GM21515 (cell line): ENCODE results near the gene SYCP2L.
"Not testable (repeated sequence)": the region's sequence is repeated elsewhere in the genome, so short reads cannot be mapped to it uniquely, and the experiment has no call there.

Source experiments
- ATAC-seq: cut with Tn5 transposase; IDR thresholded peaks from one replicate; pipeline ENCODE4 v1.9.1; 2021; ENCODE audit not compliant: unreplicated experiment

Gene SYCP2L

DNA sequence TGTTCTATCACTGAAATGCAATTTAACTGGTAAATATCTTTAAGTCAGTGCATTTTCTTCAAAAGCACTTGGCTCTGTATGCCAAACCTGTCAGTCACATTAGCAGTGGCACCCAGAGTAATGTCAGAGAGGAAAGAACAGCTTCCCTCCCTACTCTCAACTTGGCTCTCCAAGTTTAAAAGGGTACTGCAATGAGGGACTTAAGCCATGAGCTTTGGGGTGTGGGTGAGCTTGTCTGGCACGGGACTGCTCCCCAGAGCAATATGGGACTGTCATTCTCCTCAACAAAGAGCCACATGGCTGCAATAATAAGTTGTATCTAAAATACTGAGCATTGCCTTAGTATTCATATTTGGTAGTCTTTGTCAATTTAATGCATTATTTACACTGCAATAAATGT is 9.0 kb upstream of the SYCP2L start:
- no peak for ATAC-seq

DNA sequence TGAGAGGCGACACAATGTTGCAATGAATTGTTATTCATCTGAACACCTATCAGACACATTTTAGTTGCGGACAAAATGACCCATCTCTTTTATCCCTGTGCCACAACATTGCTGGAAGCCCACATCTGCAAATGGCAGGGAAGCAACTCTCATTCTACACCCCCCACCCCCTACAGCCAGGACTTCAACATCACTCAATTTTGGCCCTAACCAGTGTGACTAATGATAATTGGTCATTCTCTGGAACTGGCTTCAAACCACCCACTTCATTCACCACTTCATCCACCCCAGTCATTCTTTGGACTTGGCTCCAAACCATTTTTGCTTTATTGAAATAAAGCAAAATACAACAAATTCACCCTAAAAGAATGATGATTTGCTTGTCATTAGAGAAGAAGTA is 6.5 kb upstream of the SYCP2L start:
- no peak for ATAC-seq

DNA sequence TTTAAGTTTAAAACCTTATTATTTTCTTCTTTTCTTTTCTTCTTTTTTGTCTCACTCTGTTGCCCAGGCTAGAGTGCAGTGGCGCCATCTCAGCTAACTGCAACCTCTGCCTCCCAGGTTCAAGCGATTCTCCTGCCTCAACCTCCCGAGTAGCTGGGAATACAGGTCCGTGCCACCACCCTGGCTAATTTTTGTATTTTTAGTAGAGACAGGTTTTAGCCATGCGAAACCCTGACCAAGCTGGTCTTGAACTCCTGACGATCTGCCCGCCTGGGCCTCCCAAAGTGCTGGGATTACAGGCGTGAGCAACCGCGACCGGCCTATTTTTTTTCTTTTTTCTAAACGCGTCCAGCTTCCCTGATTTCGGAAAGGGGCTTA is 4.6 kb upstream of the SYCP2L start:
- not testable (repeated sequence) for ATAC-seq

DNA sequence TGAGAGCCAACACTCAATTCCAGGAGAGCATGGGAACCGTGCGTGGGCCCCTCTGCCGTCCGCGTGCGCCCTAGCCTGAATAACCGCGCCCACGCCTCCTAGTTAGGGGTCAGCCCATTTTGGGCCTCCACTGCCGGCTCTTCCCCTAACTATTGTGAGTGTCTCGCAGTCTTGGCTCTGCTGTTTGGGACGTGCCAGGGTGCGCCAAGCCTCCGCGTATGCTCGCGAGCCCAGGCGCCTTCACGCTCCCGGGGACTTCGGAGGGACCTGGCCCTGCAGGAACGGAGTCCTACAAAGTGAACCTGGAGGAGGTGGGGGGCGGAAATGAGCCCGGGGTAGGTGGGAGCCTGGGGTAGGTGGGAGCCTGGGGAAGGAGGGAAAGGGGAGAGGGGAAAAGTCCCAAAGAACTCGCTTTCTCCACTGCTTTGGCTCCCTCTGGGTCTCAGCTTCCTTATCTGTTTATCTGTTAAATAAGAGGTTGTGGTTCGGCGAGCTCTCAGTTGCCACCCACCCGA is 4.1 kb upstream of the SYCP2L start:
- ATAC-seq = no peak

DNA sequence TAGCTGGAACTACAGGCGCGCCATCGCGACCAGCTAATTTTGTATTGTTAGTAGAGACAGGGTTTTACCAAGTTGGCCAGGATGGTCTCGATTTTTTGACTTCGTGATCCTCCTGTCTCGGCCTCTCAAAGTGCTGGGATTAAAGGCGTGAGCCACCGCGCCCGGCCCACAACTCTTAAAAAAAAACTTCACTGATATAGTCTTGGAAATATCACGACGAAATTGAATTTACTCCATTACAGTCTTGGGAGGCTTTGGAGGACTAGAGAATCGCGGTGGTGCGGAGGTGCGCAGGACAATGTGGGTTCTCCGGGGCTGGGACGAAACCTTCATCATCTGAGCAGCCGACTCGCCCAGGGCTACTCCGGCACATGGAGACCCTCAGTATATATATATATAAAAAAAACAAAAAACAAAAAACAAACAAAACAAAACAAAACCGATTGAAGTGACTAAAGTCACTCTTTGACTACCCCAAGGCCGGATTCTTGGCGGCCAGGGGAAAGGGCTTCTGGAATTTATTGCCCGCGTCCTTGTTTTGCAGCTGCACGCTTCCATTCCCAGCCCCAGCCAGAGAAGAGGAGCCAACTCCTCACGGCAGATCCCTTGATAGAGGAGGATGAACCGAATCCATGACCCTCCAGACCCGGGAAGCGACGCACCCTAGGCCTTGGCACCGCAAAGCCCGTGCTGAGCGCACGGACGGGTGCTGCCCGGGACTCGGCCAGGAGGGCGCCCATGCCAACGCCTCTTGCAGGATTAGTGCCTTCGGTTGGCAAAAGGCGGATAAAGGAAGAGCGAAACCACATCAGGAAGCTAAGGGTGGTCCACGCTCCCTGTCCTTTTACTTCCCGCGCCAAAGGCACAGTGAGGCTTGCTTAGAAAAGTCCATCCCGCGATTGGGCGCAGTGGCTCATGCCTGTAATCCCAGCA is 3.3 kb upstream of the SYCP2L start:
- ATAC-seq = no peak

DNA sequence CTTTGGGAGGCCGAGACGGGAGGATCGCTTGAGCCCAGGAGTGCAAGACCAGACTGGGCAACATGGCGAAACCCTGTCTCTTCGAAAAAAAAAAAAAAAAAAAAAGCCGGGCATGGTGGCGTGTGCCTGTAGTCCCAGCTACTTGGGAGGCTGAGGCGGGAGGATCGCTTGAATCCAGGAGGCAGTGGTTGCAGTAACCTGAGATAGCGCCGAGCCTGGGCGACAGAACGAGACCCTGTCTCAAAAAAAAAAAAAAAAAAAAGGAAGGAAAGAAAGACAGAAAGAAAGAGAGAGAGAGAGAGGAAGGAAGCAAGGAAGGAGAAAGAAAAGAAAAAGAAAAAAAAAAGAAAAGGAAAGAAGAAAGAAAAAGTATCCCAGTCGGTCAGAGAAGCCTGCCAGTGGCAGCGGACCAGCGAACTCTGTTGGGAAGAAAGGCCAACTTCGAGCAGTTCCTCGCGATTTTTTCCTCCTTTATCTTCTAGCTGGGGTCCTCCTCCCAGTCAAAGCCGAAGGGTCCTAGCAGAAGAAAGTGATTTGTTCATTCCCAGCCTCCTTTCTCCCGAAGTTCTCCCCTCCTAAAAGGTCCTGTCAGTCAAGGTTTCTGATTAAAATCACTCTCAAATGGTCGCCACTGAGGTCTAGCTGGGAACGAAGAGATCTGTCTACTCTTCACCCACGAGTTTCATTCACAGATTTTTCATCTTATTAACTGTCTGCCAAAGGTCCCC is 2.4 kb upstream of the SYCP2L start:
- ATAC-seq = no peak

DNA sequence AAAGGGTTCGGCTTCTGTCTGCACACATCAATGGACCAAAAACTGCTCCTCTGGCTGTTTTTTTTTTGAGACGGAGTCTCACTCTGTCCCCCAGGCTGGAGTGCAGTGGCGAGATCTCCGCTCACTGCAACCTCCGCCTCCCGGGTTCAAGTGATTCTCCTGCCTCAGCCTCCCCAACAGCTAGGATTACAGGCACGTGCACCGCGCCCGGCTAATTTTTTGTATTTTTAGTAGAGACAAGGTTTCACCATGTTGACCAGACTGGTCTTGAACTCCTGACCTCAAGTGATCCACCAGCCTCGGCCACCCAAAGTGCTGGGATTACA is 524 bp upstream of the SYCP2L start:
- not testable (repeated sequence) for ATAC-seq

DNA sequence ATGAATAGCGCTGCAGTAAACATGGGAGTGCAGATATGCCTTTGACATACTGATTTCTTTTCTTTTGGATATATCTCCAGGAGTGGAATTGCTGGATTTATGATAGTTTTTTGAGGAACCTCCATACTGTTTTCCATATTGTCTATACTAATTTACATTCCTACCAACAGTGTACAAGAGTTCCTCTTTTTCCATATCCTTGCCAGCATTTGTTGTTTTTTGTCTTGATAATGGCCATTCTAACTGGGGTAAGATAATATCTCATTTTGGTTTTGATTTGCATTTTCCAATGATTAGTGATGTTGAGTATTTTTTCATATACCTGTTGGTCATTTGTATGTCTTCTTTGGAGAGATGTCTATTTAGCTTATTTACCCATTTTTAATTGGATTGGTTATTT is 3.3 kb downstream of the SYCP2L start:
- ATAC-seq = no peak

DNA sequence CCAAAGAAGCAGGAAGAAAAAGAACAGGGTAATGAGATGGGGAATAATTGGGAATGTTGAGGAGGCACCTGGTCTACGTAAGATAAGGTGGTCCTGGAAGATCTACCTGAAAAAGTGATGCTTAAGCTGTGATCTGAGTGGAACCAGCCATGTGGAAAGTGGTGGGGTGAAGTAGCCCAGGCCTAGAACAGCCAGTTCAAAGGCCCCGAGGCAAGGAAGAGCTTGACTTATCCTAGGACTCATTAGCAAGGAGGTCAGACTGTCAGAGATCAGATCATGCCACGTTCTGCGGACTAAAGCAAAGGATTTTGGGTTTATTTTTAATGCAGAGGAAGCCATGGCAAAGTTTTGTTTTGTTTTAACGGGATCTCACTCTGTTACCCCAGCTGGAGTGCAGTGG is 5.1 kb downstream of the SYCP2L start:
- no peak for ATAC-seq

DNA sequence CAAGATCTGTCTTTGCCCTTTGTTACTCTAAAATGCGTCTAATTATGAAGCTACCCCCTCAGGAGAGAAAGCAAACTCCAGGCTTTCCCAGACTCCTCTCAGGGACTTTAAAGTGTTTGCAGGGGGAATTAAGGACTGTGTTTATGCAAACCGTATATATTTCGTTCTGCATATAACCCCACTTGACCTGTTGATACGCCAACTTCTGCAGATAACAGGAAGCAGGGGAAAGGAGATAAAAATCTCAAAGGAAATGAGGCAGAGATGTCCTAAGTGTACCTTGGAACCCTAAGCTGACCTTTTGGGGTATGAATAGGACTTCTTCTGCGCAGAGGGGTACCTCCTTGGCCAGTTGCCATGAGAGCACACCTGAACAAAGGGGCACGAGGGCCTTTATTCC is 8.1 kb downstream of the SYCP2L start:
- ATAC-seq = no peak

DNA sequence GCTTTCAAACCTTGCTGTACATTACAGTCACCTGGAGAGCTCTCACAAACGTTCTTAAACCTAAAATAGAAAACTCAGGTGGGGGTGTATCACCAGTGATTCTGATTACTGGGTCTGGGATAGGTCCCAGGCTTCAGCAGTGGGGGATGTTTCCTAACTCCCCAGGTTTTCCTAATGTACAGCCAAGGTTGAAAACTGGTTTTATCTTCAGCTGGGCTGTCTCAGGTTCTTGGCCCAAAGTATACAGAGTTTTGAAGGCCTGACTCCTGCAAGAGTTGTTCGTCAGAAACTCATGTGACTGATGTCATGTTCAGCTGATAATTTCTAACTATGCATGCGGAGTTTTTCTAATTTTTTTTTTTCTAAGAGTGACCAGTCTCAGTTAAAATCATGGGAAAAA is 9.8 kb downstream of the SYCP2L start:
- no peak for ATAC-seq

DNA sequence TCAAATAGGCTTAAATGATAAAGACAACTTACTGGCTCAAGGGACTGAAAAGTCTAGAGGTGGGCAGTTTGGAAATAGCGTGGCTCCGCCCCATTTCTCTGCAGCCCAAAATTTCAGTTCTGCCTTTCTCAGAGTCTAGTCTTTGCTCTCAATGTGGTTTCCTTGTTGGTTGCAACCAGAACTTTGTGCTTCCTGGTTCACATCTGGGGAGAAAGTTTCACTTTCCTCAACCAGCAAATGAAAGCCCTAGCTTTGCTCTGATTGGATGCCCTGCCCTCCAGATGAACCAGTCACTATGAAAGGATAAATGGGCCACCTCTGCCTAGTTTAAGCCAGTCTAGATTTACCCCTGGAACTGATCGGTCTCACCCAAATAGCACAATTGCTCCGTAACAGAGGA is 14.9 kb downstream of the SYCP2L start:
- ATAC-seq = peak; percentile 97

DNA sequence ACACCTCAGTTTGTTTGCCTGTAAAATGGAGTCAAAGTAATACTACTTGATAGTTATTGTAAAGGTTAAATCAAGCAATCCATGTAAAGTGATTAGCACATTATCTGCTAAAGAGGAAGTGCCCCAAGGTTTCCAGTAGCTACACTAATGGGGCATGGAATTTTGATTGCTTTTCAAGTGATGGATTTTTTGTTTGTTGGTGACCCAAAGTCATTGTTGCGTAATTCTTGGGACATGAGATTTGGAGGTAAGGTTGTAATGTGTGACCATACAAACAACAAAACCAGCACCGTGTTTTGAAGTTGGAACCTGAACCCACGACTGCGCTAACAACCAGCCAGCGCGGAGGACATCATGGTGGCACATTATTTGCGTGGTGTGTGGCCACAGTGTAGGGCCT is 17.2 kb downstream of the SYCP2L start:
- ATAC-seq = no peak

DNA sequence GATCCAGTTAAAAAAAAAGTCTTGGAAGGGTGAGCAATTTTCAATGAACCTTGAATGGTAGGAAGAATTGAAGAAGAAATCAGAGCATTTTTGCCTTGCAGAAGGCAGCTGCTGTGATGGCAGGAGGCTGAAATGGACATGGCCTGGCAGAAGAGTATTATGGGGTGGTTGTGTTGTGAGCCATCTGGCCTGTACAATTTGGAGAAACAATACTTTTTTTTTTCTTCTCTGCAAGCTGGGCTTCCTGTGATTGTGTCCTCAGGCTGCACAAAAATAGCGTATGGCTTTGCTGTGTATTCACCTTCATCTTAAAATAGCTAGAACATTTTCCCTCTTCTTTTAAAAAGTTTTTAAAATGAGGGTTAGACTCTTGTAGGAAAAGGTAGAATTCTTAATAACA is 21.4 kb downstream of the SYCP2L start:
- ATAC-seq = no peak

DNA sequence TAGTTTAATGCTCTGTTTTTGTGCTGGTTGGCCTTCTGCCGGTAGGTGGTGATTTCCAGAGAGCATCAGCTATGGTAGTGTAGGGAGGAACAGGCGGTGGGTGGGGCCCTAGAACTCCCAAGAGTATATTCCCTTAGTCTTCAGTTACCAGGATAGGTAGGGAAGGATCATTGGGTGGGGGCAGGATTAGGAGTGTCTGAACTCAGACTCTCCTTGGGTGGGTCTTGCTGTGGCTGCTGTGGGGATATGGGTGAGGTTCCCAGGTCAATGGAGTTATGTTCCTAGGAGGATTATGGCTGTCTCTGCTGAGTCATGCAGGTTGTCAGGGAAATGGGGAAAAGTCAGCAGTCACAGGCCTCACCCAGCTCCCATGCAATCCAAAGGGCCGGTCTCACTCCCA is 32.7 kb downstream of the SYCP2L start:
- ATAC-seq = not testable (repeated sequence)

DNA sequence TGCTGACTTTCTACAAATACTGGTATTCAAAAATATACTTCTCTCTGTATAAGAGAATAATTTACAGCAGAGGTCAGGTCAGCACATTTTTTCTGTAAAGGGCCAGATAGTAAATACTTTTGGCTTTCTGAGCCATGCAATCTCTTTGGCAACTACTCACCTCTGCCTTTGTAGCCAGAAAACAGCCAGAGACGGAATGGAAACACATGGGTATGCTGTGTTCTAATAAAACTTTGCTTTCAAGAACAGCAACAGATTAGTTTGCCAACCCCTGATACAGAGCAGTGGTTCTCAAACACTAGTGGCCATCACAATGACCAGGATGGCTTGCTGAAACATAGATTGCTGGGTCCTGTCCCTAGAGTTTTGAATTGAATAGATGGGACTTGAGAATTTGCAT is 46.3 kb downstream of the SYCP2L start:
- ATAC-seq = no peak

DNA sequence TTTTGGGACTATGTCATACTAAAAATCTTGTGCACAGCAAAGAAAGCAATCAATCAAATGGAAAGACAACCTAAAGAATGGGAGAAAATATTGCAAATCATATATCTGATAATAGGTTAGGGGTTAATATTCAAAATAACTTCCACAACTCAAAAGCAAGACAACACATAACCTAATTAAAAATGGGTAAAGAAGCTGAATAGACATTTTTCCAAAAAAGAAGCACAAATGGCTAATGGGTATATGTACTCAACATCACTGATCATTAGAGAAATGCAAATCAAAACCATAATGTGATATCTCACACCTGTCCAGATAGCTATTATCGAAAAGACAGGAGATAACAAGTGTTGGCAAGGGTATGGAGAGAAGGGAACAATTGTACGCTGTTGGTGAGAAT is 53.0 kb downstream of the SYCP2L start:
- no peak for ATAC-seq

DNA sequence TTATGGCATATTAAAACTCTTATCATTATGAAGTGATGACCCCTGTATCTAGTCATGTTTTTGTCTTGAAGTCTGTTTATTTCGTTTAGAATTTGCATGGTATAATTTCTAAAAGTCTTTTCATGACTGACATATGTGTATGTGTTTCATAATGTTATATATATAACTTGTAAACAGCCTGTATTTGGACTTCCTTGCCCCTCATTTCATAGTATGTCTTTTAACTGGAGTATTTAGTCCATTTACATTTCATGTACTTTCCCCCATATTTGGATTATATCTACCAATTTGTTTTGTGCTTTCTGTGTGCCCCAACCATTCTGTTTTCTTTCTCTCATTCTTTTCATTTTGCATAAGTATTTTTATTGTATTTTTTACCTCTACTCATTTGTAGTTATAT is 59.0 kb downstream of the SYCP2L start:
- ATAC-seq = no peak

DNA sequence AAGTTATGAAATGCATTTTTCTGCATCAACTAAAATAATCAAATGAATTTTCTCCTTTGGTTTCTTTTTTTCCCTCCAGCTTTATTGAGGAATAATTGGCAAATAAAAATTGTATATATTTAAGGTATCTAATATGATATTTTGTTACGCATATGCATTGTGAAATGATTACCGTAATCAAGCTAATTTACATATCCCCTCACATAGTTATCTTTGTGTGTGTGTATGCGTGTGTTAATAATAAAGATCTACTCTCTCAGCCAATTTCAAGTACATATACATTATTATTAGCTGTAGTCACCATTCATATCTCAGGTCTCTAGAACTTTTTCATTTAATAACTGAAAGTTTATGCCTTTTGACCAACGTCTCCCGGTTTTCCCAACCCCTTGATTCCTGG is 61.1 kb downstream of the SYCP2L start:
- ATAC-seq = no peak

DNA sequence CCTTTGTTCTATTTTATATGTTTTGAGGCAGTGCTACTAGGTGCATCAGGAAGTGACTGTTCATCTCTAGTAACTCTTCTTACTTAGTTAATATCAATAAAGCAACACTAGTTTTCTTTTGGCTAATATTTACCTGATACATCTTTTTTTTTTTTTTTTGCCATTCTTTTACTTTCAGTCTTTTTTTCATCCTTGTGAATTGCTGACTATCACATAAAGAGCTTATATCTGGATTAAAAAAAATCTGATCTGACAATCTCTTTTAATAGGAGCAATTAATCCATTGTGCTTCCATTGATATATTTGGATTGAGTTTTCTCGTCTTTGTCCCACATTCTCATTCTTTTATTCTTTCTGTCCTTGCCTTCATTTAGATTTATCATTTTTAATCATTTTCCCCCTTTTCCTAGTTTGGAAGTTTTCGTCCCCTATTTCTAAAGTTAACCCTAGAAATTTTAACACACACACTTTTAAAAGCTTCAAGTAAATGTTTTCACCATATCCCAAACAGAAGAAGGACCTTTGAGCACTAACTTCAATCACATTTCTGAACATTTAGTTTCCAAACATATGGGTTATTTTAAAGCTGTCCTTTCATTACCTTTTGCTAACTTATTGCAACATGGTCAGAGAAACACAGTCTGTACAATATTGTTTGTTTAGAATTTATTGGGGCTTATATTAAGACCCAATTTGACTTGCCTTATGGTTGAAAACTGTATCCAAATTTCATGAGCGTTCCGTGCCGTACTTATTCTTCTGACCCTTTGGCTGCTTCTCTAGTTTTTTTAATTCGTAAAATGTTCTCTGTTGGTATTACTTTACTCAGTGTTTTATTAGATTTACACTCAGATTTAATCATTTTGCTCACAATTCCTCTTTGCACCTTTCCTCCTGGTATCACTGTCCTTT is 63.0 kb downstream of the SYCP2L start:
- ATAC-seq = no peak

DNA sequence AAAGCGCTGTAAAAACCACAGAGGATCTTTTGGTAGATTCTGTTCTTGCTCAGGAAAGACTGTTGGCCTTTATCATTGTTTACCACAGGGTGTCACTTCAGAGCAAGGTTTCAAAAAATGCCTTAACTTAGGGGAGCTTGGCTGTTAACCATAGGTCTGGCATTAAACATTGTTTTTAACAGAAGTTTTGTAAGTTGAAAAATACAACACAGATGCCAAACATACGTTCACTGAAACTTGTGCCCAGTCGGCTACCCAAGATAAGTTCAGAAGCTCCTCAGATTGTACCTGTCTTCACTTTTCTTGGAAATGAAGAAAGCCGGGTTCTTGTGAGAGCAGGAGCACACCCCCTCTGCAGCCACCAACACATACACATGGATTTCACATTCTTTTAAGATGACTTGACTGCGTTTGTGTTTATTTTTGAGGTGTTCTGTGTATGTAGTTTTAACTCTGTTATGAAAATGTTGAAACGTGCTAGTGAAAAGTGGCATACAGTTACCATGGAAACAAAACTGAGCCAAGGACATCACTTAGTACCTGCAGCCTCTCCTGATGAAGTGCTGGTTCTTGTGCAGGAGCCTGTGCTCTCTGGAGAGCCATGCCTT is 64.9 kb downstream of the SYCP2L start:
- ATAC-seq = no peak
